AG04450 (cell line): ENCODE measurements around the gene CLCF1. TPM values are rescaled to one million over a fixed set of nuclear protein-coding genes. Genes with fewer than 3 reads are reported as not detected.

Experiments used
- CTCF ChIA-PET: fragments of 300-600, 350-600 bp; formaldehyde crosslinking; extraction: SDS; loops from one replicate; lab custom pipeline; 2022; ENCODE audit warnings: antibody characterized with exemption, inconsistent platforms; lab: Charles Lee
- POLR2A ChIA-PET: fragments of 350-600 bp; formaldehyde crosslinking; extraction: SDS; loops from one replicate; lab custom pipeline; 2021; ENCODE audit warnings: antibody characterized with exemption, inconsistent platforms; lab: Yijun Ruan, JAX
- DNase-seq: peaks from one replicate; pipeline ENCODE4 v3.0.0-alpha.2; 2011; ENCODE audit warnings: low read depth, low spot score
- H3K27ac ChIP-seq: one replicate; pipeline ENCODE4 v1.5.1; 2012; ENCODE audit warnings: low read depth, low read length, control low read depth
- H3K27me3 ChIP-seq: one replicate; pipeline ENCODE4 v1.6.0; 2012; ENCODE audit warnings: low read length; ENCODE audit not compliant: control insufficient read depth, insufficient read depth
- H3K4me3 ChIP-seq: 2 replicates; pipeline ENCODE4 v1.5.1; 2011; ENCODE audit warnings: mild to moderate bottlenecking, low read depth, low read length, control low read depth
- H3K9me3 ChIP-seq: 2 replicates; pipeline ENCODE4 v1.5.1; 2012; ENCODE audit warnings: low read length; ENCODE audit not compliant: control insufficient read depth, insufficient read depth
- polyA plus RNA-seq: library from polyadenylated mRNA; depleted of rRNA; stranded (reverse); fragments of >200 nt; gene quantifications from 2 replicates; pipeline ENCODE4 v1.2.3, GENCODE V29; 2011
- TF ChIP-seq, protein P1 (sequence below): IDR thresholded peaks from 2 replicates; pipeline ENCODE4 v1.5.1; 2011; ENCODE audit warnings: low read depth, low read length, control low read depth, inconsistent platforms

CLCF1 gene
- polyA plus RNA-seq, 1 experiment, result 11.4 TPM

DNA sequence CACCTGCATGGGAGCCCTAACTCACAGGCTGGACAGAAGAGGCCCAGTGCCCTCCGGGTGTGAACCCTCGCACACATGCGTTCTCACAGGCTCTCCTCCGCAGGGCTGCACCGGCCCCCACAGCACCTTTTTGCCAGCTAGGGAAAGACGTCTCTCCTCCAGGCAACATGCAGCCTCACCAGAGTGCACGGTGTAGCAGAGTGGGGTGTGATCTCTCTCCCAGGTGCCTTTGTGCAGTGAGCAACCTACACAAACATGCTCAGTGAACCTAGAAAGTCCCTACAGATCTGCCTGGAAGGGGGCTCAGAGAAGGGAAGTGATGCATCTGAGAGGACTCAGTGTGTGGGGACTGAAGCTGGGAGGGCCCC lies 38.4 kb upstream of the CLCF1 start:
- CTCF ChIA-PET, result interaction anchor here (3.7 kb wide), 1 partner anchor 10 kb away, joined by 22 read pairs; the partner anchor contains the start of gene PPP1CA

DNA sequence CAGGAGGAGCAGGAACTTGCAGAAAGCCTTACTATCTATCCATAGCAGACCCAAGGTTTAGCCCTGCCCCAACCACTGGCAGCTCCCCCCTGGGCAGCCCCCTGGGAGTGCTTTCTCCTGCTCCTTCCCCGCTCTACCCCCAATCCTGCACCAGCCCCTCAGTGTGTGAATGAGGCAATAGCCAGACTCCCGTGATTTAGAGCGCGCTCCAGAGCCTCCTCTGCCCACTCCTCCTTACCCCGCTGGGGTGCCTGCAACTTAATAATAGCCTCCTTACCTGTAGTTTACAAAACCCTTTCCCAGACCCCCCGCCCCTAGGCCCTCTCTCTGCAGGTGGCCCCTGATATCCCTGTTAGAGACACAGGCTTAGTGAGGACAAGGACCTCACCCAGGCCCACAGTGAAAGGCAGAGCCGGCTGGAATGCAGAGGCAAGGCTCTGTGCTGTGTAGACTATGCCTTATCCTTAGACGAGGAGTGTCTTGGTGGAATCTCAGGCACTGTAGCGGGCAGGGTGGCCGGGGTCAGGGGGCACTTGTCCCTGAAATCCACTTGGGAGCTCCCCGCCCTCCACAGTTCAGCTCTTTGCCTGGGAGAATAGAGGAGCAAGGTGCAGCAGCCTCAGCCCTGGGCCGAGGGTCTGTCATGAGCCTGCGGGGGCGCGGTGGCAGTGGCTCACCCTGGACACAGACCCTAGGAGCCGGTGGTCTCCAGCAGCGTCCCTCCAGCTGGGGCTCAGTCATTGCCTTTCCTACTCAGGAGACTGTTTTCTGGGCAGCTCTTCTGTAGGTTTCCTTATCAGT lies 37.8 kb upstream of the CLCF1 start:
- CTCF ChIA-PET, result interaction anchor here (1.2 kb wide), 1 partner anchor 9 kb away, joined by 4 read pairs; no protein-coding TSS in a partner anchor
- no peak for DNase-seq
- peaks cover 43% of the 10 kb centered on the region for H3K27me3 ChIP-seq
- POLR2A ChIA-PET, result interaction anchor here (0.6 to 1.0 kb wide), 2 partner anchors 9 to 17 kb away, joined by 4 to 8 read pairs; partner anchors contain the start of gene PPP1CA
- TF ChIP-seq, protein P1, sequence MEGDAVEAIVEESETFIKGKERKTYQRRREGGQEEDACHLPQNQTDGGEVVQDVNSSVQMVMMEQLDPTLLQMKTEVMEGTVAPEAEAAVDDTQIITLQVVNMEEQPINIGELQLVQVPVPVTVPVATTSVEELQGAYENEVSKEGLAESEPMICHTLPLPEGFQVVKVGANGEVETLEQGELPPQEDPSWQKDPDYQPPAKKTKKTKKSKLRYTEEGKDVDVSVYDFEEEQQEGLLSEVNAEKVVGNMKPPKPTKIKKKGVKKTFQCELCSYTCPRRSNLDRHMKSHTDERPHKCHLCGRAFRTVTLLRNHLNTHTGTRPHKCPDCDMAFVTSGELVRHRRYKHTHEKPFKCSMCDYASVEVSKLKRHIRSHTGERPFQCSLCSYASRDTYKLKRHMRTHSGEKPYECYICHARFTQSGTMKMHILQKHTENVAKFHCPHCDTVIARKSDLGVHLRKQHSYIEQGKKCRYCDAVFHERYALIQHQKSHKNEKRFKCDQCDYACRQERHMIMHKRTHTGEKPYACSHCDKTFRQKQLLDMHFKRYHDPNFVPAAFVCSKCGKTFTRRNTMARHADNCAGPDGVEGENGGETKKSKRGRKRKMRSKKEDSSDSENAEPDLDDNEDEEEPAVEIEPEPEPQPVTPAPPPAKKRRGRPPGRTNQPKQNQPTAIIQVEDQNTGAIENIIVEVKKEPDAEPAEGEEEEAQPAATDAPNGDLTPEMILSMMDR, result no peak
- H3K27ac ChIP-seq, result no peak overlapping the region
- H3K9me3 ChIP-seq, result no peaks in the 10 kb centered on the region
- no peak overlapping the region for H3K4me3 ChIP-seq

More for the DNA sequence above, 38.4 kb upstream of the CLCF1 start:
- no peak for DNase-seq
- POLR2A ChIA-PET, result interaction anchor here (0.6 to 1.0 kb wide), 2 partner anchors 10 to 18 kb away, joined by 4 to 8 read pairs; partner anchors contain the start of gene PPP1CA
- TF ChIP-seq, protein P1, result no peak
- Histone ChIP-seq H3K27me3 (peaks cover 46% of the 10 kb centered on the region), H3K27ac (no peak overlapping the region), H3K9me3 (no peaks in the 10 kb centered on the region), H3K4me3 (no peak overlapping the region)

DNA sequence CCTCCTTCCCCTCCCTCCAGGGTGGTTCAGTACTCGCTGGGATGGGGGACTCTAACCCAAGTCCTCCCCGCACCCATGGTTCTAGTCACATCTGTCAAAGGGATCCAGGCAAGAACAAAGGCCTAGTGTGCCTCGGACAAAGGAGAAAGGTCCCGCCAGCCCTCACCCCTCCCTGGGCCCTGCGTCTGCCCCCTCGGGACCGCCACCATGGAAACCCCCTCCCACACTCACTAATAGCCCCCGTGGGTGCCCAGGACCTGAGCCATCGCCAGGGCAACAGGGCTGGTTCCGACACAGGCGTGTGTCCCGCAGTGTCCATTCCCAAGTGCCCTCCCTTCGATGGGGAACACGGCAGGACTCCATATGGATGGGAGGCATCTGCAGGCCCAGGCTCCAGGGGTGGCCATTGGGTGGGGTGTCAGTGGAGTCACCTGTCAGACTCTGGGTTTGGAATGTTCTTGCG lies 37.0 kb upstream of the CLCF1 start:
- POLR2A ChIA-PET, result no interaction called here
- CTCF ChIA-PET, result interaction anchor here (1.2 kb wide), 1 partner anchor 8 kb away, joined by 4 read pairs; no protein-coding TSS in a partner anchor
- H3K4me3 ChIP-seq, result no peak overlapping the region
- TF ChIP-seq, protein P1, result no peak
- no peaks in the 10 kb centered on the region; the same call in 1 of the 2 replicates for H3K9me3 ChIP-seq
- no peak overlapping the region for H3K27ac ChIP-seq
- DNase-seq, result no peak
- peaks cover 43% of the 10 kb centered on the region for H3K27me3 ChIP-seq

DNA sequence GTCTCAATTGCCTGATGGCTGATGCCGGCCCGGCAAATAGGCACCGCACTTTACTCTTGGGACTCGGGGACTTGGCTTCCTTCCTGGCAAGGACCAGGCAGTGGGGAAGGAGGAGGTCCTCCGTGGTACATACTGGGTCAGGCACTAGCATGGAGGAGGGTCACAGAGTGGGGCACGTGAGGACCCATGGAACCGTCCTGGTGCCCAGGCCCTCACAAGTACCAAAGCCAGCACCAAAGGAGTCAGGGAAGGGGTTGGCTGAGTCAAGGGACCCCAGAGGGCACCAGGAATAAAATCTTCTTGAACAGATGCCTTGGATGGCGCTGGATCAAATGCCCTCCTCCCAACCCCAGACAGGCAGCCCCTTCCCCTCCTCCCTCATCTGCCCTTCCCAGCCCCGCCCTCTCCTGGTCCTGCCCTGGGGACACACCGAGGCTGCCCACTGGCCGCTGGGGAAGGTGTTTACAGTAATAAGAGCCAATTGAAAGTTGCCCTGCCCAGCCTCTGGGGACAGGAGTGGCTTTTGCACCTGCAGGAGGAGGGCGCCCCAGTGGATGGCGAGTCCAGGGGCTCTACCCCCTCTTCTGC lies 36.5 kb upstream of the CLCF1 start:
- DNase-seq, result no peak
- Histone ChIP-seq H3K4me3 (no peak overlapping the region), H3K27me3 (peaks cover 39% of the 10 kb centered on the region), H3K27ac (no peak overlapping the region), H3K9me3 (no peaks in the 10 kb centered on the region; the same call in 1 of the 2 replicates)
- ChIA-PET CTCF (no interaction called here), POLR2A (no interaction called here)
- TF ChIP-seq, protein P1, result no peak
